ENCODE measurements around the gene FGGY. TPM values are rescaled to one million over a fixed set of nuclear protein-coding genes. Genes with fewer than 3 reads are reported as not detected.

FGGY gene
- total RNA-seq, 2 experiments from 2014 or later = 11.9 to 13.6 TPM

- Mint-ChIP-seq H3K27me3 (no peaks in the 10 kb centered on the region), H3K4me3 (no peak overlapping the region), H3K27ac (no peak overlapping the region), H3K4me1 (ENCODE audit: low read depth) (no peaks in the 10 kb centered on the region), H3K36me3 (ENCODE audit: low read depth) (peaks cover 5% of the 10 kb centered on the region), H3K9me3 (peaks cover 1% of the 10 kb centered on the region)
- no peak for DNase-seq
- no peak for ATAC-seq
- ChIA-PET POLR2A (interaction anchor here (0.6 kb wide), 1 partner anchor 17 kb away, joined by 3 read pairs; no protein-coding TSS in a partner anchor), CTCF (interaction anchor here (0.9 to 2.2 kb wide), 3 partner anchors 15 to 45 kb away, joined by 4 to 5 read pairs (median 5); no protein-coding TSS in a partner anchor)
- intact Hi-C loops (cut with micrococcal nuclease) = no loop called here
- TF ChIP-seq CTCF (IDR thresholded peaks at IDR 0.05) = no peak
Measured at GRCh38 chr1:59714219-59714618, 417.3 kb downstream of the FGGY start.

- peaks cover 5% of the 10 kb centered on the region for H3K36me3 Mint-ChIP-seq (ENCODE audit: low read depth)
- intact Hi-C loops (cut with micrococcal nuclease) = no loop called here
- H3K27me3 Mint-ChIP-seq = no peaks in the 10 kb centered on the region
- no peak overlapping the region for H3K4me3 Mint-ChIP-seq
- no peak for TF ChIP-seq CTCF (IDR thresholded peaks at IDR 0.05)
- H3K4me1 Mint-ChIP-seq (ENCODE audit: low read depth) = no peaks in the 10 kb centered on the region
- DNase-seq = no peak
- ChIA-PET CTCF (interaction anchor here (1.1 to 2.2 kb wide), 3 partner anchors 9 to 44 kb away, joined by 3 to 5 read pairs (median 4); no protein-coding TSS in a partner anchor), POLR2A (interaction anchor here (0.6 kb wide), 1 partner anchor 17 kb away, joined by 3 read pairs; no protein-coding TSS in a partner anchor)
- no peak for ATAC-seq
- no peak overlapping the region for H3K27ac Mint-ChIP-seq
- H3K9me3 Mint-ChIP-seq = peaks cover 1% of the 10 kb centered on the region
Measured at GRCh38 chr1:59714966-59715365, 418.1 kb downstream of the FGGY start.

GRCh38 chr1:59716832-59717231, 419.9 kb downstream of the FGGY start:
- ATAC-seq (no peak), DNase-seq (no peak)
- Mint-ChIP-seq H3K36me3 (ENCODE audit: low read depth) (no peaks in the 10 kb centered on the region), H3K4me1 (ENCODE audit: low read depth) (no peaks in the 10 kb centered on the region), H3K4me3 (no peak overlapping the region), H3K27me3 (no peaks in the 10 kb centered on the region), H3K27ac (no peak overlapping the region), H3K9me3 (no peaks in the 10 kb centered on the region)
- no peak for TF ChIP-seq CTCF (IDR thresholded peaks at IDR 0.05)
- POLR2A ChIA-PET = interaction anchor here (1.4 kb wide), 1 partner anchor 17 kb away, joined by 3 read pairs; no protein-coding TSS in a partner anchor
- intact Hi-C loops (cut with micrococcal nuclease) = no loop called here
- CTCF ChIA-PET = interaction anchor here (1.2 to 1.4 kb wide), 4 partner anchors 8 to 44 kb away, joined by 3 to 4 read pairs (median 3); no protein-coding TSS in a partner anchor

GRCh38 chr1:59718064-59718988, 421.4 kb downstream of the FGGY start:
- TF ChIP-seq CTCF (IDR thresholded peaks at IDR 0.05) = peak; percentile 34
- Mint-ChIP-seq H3K27ac (no peak overlapping the region), H3K4me1 (ENCODE audit: low read depth) (no peaks in the 10 kb centered on the region), H3K36me3 (ENCODE audit: low read depth) (peaks cover 2% of the 10 kb centered on the region), H3K9me3 (peaks cover 2% of the 10 kb centered on the region), H3K4me3 (no peak overlapping the region), H3K27me3 (no peaks in the 10 kb centered on the region)
- DNase-seq (no peak), ATAC-seq (no peak)
- intact Hi-C loops (cut with micrococcal nuclease) = no loop called here
- POLR2A ChIA-PET = interaction anchor here (0.8 kb wide), 1 partner anchor 526 kb away, joined by 3 read pairs; no protein-coding TSS in a partner anchor
- CTCF ChIA-PET = interaction anchor here (1.2 to 2.2 kb wide), 4 partner anchors 17 to 43 kb away, joined by 3 to 6 read pairs (median 5); no protein-coding TSS in a partner anchor

GRCh38 chr1:59718989-59719360, 422.1 kb downstream of the FGGY start:
- no peak for DNase-seq
- Mint-ChIP-seq H3K9me3 (peaks cover 2% of the 10 kb centered on the region), H3K36me3 (ENCODE audit: low read depth) (peaks cover 2% of the 10 kb centered on the region), H3K4me3 (no peak overlapping the region), H3K27ac (no peak overlapping the region), H3K27me3 (no peaks in the 10 kb centered on the region), H3K4me1 (ENCODE audit: low read depth) (no peaks in the 10 kb centered on the region)
- TF ChIP-seq CTCF (IDR thresholded peaks at IDR 0.05) = no peak
- ChIA-PET POLR2A (no interaction called here), CTCF (interaction anchor here (1.9 to 2.2 kb wide), 2 partner anchors 20 to 40 kb away, joined by 6 read pairs; no protein-coding TSS in a partner anchor)
- intact Hi-C loops (cut with micrococcal nuclease) = no loop called here
- ATAC-seq = no peak
